OCI-LY3 (cell line): Measurements from ENCODE around the gene C19orf25.

Source experiments
- CTCF ChIP-seq: fragments of 200-600, 300-600 bp; sonication (generic); IDR thresholded peaks from 2 replicates; pipeline ENCODE4 v1.5.1; 2014; ENCODE audit warnings: antibody characterized with exemption, low read length, low read depth
- EZH2phosphoT487 ChIP-seq: fragments of 200-600 bp; shearing (Covaris generic); IDR thresholded peaks from 2 replicates; pipeline ENCODE4 v1.6.1; 2018; ENCODE audit warnings: antibody characterized with exemption, mixed run types, low read depth

- TF ChIP-seq CTCF (no peak), EZH2phosphoT487 (no peak)
These were observed 31.5 kb downstream of the C19orf25 start for GRCh38 chr19:1447504-1447903.
